ENCODE results near the gene TAF1.
"Not testable (repeated sequence)": the region's sequence is repeated elsewhere in the genome, so short reads cannot be mapped to it uniquely, and the experiment has no call there.

The TAF1 gene

GRCh38 chrX:71504346-71504745 lies 138.2 kb downstream of the TAF1 start:
- no peak for DNase-seq (ENCODE audit: low read depth)

- no peak for DNase-seq (ENCODE audit: low read depth)
Measured at GRCh38 chrX:71509289-71509688, 143.1 kb downstream of the TAF1 start.

GRCh38 chrX:71510161-71510560 lies 144.0 kb downstream of the TAF1 start:
- DNase-seq (ENCODE audit: low read depth): no peak

DNA sequence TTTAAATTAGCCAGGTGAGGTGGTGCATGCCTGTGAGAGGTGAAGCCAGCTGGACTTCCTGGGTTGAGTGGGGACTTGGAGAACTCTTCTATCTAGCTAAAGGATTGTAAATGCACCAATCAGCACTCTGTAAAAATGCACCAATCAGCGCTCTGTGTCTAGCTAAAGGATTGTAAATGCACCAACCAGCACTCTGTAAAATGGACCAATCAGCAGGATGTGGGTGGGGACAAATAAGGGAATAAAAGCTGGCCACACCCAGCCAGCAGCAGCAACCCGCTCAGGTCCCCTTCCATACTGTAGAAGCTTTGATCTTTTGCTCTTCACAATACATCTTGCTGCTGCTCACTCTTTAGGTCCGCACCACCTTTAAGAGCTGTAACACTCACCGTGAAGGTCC lies 147.6 kb downstream of the TAF1 start:
- not testable (repeated sequence) for DNase-seq (ENCODE audit: low read depth)

GRCh38 chrX:71514367-71515037 lies 148.3 kb downstream of the TAF1 start:
- DNase-seq (ENCODE audit: low read depth): no peak

DNA sequence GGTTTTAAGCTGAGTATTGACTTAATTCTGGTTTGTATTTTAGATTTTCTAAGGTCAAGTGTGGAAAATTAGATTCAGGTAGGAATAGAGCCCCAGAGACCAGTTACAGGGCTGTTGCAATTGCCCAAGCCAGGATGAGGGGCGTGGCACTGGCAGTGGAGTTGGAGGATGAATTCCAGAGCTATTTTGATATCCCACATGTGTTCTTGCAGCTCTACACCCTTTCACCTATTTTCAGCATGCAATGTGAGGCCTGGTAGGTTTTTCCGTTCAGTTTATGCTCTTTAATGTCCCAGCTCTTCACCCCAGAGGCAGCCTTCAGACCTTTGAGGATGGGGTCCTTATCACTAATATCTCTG lies 148.9 kb downstream of the TAF1 start:
- no peak for DNase-seq (ENCODE audit: low read depth)

Data from non-pigmented ciliary epithelial cell (primary cell).